ENCODE measurements around the gene PAX3. TPM values are rescaled to one million over a fixed set of nuclear protein-coding genes. Genes with fewer than 3 reads are reported as not detected.
A peak's percentile ranks its signal among the peaks of the same experiment; 100 is the strongest.

Gene PAX3
- total RNA-seq, 2 donors from 2014 or later, result not detected

GRCh38 chr2:222320436-222321395 is 21.9 kb upstream of the PAX3 start:
- no peaks in the 10 kb centered on the region for H3K36me3 ChIP-seq
- peak overlapping the region; percentile 65 for H3K4me3 ChIP-seq
- peaks cover 9 to 15% of the 10 kb centered on the region in 2 donors for H3K4me1 ChIP-seq (ENCODE audit: control insufficient read depth in 1 of 2, low read depth in 2 of 2)
- peaks cover 18% of the 10 kb centered on the region for H3K27me3 ChIP-seq (replicated peaks; ENCODE audit: insufficient read depth)
- ATAC-seq (ENCODE audit: insufficient number of reproducible peaks, low FRiP score, low read depth) (no peak), DNase-seq (ENCODE audit: low spot score) (no peak)
- H3K27ac ChIP-seq, result no peak overlapping the region
- no peaks in the 10 kb centered on the region for H3K9me3 ChIP-seq
- TF ChIP-seq CTCF (IDR thresholded peaks at IDR 0.05), result no peak

GRCh38 chr2:222319586-222320435 is 21.0 kb upstream of the PAX3 start:
- Histone ChIP-seq H3K9me3 (no peaks in the 10 kb centered on the region), H3K27me3 (replicated peaks; ENCODE audit: insufficient read depth) (peaks cover 18% of the 10 kb centered on the region), H3K36me3 (no peaks in the 10 kb centered on the region), H3K4me1 (ENCODE audit: control insufficient read depth in 1 of 2, low read depth in 2 of 2) (peaks cover 9 to 15% of the 10 kb centered on the region in 2 donors), H3K4me3 (peak overlapping the region; percentile 65), H3K27ac (no peak overlapping the region)
- ATAC-seq (ENCODE audit: insufficient number of reproducible peaks, low FRiP score, low read depth) (no peak), DNase-seq (ENCODE audit: low spot score) (no peak)
- TF ChIP-seq CTCF (IDR thresholded peaks at IDR 0.05), result no peak

GRCh38 chr2:222318712-222319585 is 20.2 kb upstream of the PAX3 start:
- DNase-seq (ENCODE audit: low spot score) (no peak), ATAC-seq (ENCODE audit: insufficient number of reproducible peaks, low FRiP score, low read depth) (no peak)
- Histone ChIP-seq H3K27me3 (replicated peaks; ENCODE audit: insufficient read depth) (peaks cover 26% of the 10 kb centered on the region), H3K27ac (no peak overlapping the region), H3K36me3 (no peaks in the 10 kb centered on the region), H3K4me1 (ENCODE audit: control insufficient read depth in 1 of 2, low read depth in 2 of 2) (peaks cover 9 to 15% of the 10 kb centered on the region in 2 donors), H3K9me3 (no peaks in the 10 kb centered on the region), H3K4me3 (peak overlapping the region; percentile 68)
- no peak for TF ChIP-seq CTCF (IDR thresholded peaks at IDR 0.05)

GRCh38 chr2:222318026-222318711 is 19.4 kb upstream of the PAX3 start:
- H3K36me3 ChIP-seq, result no peaks in the 10 kb centered on the region
- peak overlapping the region; percentile 68 for H3K4me3 ChIP-seq
- no peak for TF ChIP-seq CTCF (IDR thresholded peaks at IDR 0.05)
- H3K27ac ChIP-seq, result no peak overlapping the region
- DNase-seq (ENCODE audit: low spot score) (no peak), ATAC-seq (ENCODE audit: insufficient number of reproducible peaks, low FRiP score, low read depth) (no peak)
- H3K9me3 ChIP-seq, result no peaks in the 10 kb centered on the region
- peaks cover 9 to 15% of the 10 kb centered on the region in 2 donors for H3K4me1 ChIP-seq (ENCODE audit: control insufficient read depth in 1 of 2, low read depth in 2 of 2)
- peaks cover 26% of the 10 kb centered on the region for H3K27me3 ChIP-seq (replicated peaks; ENCODE audit: insufficient read depth)

Data from thoracic aorta (tissue), 2 donors.